K562 (cell line): ENCODE results near the gene CISD2. TPM values are rescaled to one million over a fixed set of nuclear protein-coding genes. Genes with fewer than 3 reads are reported as not detected.

Source experiments
- ATF1 ChIP-seq, 2 experiments: fragments of 450-650 bp in 1 of 2; IDR thresholded peaks; 2 replicates each; pipeline ENCODE4 v1.6.1; 2016; ENCODE audit warnings: missing compliant biosample characterization in 1 of 2, missing genetic modification characterization in 1 of 2
- BACH1 ChIP-seq: fragments of 200-800 bp; sonication (Bioruptor generic); IDR thresholded peaks from 2 replicates; pipeline ENCODE4 v1.6.1; 2016; ENCODE audit warnings: missing genetic modification characterization, missing compliant biosample characterization
- CBFA2T3 ChIP-seq: fragments of 450-650 bp; IDR thresholded peaks from 2 replicates; pipeline ENCODE4 v1.6.1; 2017
- CTBP1 ChIP-seq: fragments of 450-650 bp; IDR thresholded peaks from 2 replicates; pipeline ENCODE4 v1.6.1; 2016; ENCODE audit warnings: borderline replicate concordance
- DPF2 ChIP-seq: fragments of 450-650 bp; IDR thresholded peaks from 2 replicates; pipeline ENCODE4 v1.6.1; 2016
- HDAC1 ChIP-seq, 2 experiments: fragments of 450-650 bp; IDR thresholded peaks; 2 replicates each; pipeline ENCODE4 v1.6.1; 2016 to 2017; ENCODE audit warnings: inconsistent platforms in 1 of 2, mild to moderate bottlenecking in 1 of 2, moderate library complexity in 1 of 2
- KDM4B ChIP-seq, 2 experiments: fragments of 450-650 bp in 1 of 2; sonication (generic) in 1 of 2; IDR thresholded peaks; 2 replicates each; pipeline ENCODE4 v1.6.1; 2016 to 2017; ENCODE audit warnings: borderline replicate concordance in 2 of 2, antibody characterized with exemption in 1 of 2, low read depth in 1 of 2, mild to moderate bottlenecking in 1 of 2
- KLF1 ChIP-seq: fragments of 450-650 bp; IDR thresholded peaks from 2 replicates; pipeline ENCODE4 v1.6.1; 2016; ENCODE audit warnings: missing genetic modification characterization, missing compliant biosample characterization
- NBN ChIP-seq: fragments of 450-650 bp; IDR thresholded peaks from 2 replicates; pipeline ENCODE4 v1.6.1; 2016; ENCODE audit warnings: low read depth, mild to moderate bottlenecking
- NCOR1 ChIP-seq: fragments of 450-650 bp; IDR thresholded peaks from 2 replicates; pipeline ENCODE4 v1.6.1; 2016; ENCODE audit warnings: mild to moderate bottlenecking, moderate library complexity
- NFATC3 ChIP-seq: fragments of 450-650 bp; IDR thresholded peaks from 2 replicates; pipeline ENCODE4 v1.6.1; 2017; ENCODE audit warnings: mild to moderate bottlenecking
- PML ChIP-seq: IDR thresholded peaks from 2 replicates; pipeline ENCODE4 v1.6.1; 2012; ENCODE audit warnings: low read length, inconsistent platforms
- PRPF4 ChIP-seq: fragments of 200-400 bp; formaldehyde crosslinking; IDR thresholded peaks from one replicate; pipeline ENCODE4 v1.6.1; 2017; ENCODE audit warnings: low read length, low read depth, mild to moderate bottlenecking; ENCODE audit not compliant: insufficient read depth, poor library complexity, severe bottlenecking
- SRSF3 ChIP-seq: fragments of 200-400 bp; formaldehyde crosslinking; IDR thresholded peaks from 2 replicates; pipeline ENCODE4 v1.6.1; 2016; ENCODE audit warnings: mild to moderate bottlenecking, low read length, moderate library complexity; ENCODE audit not compliant: insufficient read depth
- TARDBP ChIP-seq: fragments of 450-650 bp; IDR thresholded peaks from 2 replicates; pipeline ENCODE4 v1.6.1; 2016
- polyA plus RNA-seq, 8 experiments: library from polyadenylated mRNA; depleted of rRNA in 4 of 8; stranded (reverse) in 5 of 8; unstranded in 3 of 8; fragments of >200 nt; fragmentation: Nextera tagmentation in 2 of 8; fragmentation: Illumina TruSeq in 1 of 8; extraction: Ambion mirVana in 2 of 8; extraction: Trizol in 1 of 8; gene quantifications; 2 replicates each; pipeline versions ENCODE4 v1.2.1 to v1.2.3, GENCODE V29; 2011 to 2014; ENCODE audit warnings: inconsistent platforms in 1 of 8, missing spikeins in 1 of 8
- total RNA-seq, 7 experiments: library from RNA; depleted of rRNA in 6 of 7; stranded (reverse); fragments of >200 nt in 6 of 7; fragmentation: Illumina TruSeq in 2 of 7; extraction: Trizol in 2 of 7; gene quantifications; 2 replicates each; pipeline versions ENCODE4 v1.2.1 to v1.2.3, GENCODE V29; 2011 to 2021; ENCODE audit warnings: low replicate concordance in 1 of 7
- TF ChIP-seq, protein P1 (sequence below): fragments of 200-400 bp; formaldehyde crosslinking; IDR thresholded peaks from 2 replicates; pipeline ENCODE4 v1.6.1; 2017; ENCODE audit warnings: mild to moderate bottlenecking, low read depth, low read length, moderate library complexity
- TF ChIP-seq, protein P2 (sequence below): fragments of 450-650 bp; conservative IDR thresholded peaks from 2 replicates; pipeline ENCODE4 v1.6.1; 2016; ENCODE audit warnings: missing genetic modification characterization, low read depth, mild to moderate bottlenecking, missing compliant biosample characterization, moderate library complexity
- TF ChIP-seq, protein P3 (sequence below): fragments of 450-650 bp; IDR thresholded peaks from 2 replicates; pipeline ENCODE4 v1.6.1; 2016; ENCODE audit warnings: borderline replicate concordance
- TF ChIP-seq, protein P4 (sequence below): fragments of 250-450 bp; sonication (Bioruptor Pico); IDR thresholded peaks from 2 replicates; pipeline ENCODE4 v1.8.0; 2022; ENCODE audit warnings: moderate library complexity, mild to moderate bottlenecking, inconsistent platforms
- TF ChIP-seq, protein P5 (sequence below): fragments of 450-650 bp; IDR thresholded peaks from 2 replicates; pipeline ENCODE4 v1.6.1; 2016; ENCODE audit warnings: antibody characterized with exemption

Gene CISD2
- total and polyA plus RNA-seq, 9 of the 15 experiments (the other 6 are each of a cell fraction or from before 2014, with no cell fraction given), result 37.8 to 91.4 (median 59.8) TPM

DNA sequence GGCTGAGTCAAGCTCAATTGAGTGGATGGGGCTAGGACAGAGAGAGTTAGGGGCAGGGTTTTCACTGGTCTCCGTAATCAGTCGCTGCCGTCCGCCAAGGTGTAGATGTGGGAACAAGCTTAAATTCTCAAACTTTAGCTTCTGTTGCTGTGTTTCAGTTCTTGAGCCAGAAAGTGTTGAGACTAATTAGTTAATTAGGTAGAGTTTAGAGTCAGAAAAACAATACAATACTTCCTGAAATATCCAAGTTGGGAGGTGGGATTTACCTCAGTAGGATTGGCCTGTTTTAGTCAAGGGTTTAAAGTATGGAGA, 40.3 kb upstream of the CISD2 start (continued):
- TF ChIP-seq, protein P1, sequence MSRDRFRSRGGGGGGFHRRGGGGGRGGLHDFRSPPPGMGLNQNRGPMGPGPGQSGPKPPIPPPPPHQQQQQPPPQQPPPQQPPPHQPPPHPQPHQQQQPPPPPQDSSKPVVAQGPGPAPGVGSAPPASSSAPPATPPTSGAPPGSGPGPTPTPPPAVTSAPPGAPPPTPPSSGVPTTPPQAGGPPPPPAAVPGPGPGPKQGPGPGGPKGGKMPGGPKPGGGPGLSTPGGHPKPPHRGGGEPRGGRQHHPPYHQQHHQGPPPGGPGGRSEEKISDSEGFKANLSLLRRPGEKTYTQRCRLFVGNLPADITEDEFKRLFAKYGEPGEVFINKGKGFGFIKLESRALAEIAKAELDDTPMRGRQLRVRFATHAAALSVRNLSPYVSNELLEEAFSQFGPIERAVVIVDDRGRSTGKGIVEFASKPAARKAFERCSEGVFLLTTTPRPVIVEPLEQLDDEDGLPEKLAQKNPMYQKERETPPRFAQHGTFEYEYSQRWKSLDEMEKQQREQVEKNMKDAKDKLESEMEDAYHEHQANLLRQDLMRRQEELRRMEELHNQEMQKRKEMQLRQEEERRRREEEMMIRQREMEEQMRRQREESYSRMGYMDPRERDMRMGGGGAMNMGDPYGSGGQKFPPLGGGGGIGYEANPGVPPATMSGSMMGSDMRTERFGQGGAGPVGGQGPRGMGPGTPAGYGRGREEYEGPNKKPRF, result no peak
- TF ChIP-seq KDM4B (IDR thresholded peaks at IDR 0.05; ENCODE audit: borderline replicate concordance in 2 of 2, low read depth in 1 of 2), result no peak
- TF ChIP-seq ATF1 (CRISPR knock-in tag; IDR thresholded peaks at IDR 0.05), result no peak
- TF ChIP-seq ATF1 (tag; IDR thresholded peaks at IDR 0.05), result peak; percentile 2; the same call in 1 of the 2 replicates
- TF ChIP-seq NCOR1, result 0 out of 2 replicates have a peak, but pooled peaks have one; percentile 1
- 0 out of 2 replicates have a peak, but pooled peaks have one; percentile 8 for TF ChIP-seq NBN
- TF ChIP-seq CTBP1, result no peak
- no peak for TF ChIP-seq SRSF3
- TF ChIP-seq KLF1 (tag), result 0 out of 2 replicates have a peak, but pooled peaks have one; percentile 5
- TF ChIP-seq, protein P2, sequence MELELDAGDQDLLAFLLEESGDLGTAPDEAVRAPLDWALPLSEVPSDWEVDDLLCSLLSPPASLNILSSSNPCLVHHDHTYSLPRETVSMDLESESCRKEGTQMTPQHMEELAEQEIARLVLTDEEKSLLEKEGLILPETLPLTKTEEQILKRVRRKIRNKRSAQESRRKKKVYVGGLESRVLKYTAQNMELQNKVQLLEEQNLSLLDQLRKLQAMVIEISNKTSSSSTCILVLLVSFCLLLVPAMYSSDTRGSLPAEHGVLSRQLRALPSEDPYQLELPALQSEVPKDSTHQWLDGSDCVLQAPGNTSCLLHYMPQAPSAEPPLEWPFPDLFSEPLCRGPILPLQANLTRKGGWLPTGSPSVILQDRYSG (tag), result 0 out of 2 replicates have a peak, but pooled peaks have one; percentile 0
- 0 out of 2 replicates have a peak, but pooled peaks have one; percentile 1 for TF ChIP-seq TARDBP
- TF ChIP-seq NFATC3, result peak; percentile 20; the same call in 1 of the 2 replicates
- TF ChIP-seq PML, result 0 out of 2 replicates have a peak, but pooled peaks have one; percentile 14
- TF ChIP-seq, protein P3, sequence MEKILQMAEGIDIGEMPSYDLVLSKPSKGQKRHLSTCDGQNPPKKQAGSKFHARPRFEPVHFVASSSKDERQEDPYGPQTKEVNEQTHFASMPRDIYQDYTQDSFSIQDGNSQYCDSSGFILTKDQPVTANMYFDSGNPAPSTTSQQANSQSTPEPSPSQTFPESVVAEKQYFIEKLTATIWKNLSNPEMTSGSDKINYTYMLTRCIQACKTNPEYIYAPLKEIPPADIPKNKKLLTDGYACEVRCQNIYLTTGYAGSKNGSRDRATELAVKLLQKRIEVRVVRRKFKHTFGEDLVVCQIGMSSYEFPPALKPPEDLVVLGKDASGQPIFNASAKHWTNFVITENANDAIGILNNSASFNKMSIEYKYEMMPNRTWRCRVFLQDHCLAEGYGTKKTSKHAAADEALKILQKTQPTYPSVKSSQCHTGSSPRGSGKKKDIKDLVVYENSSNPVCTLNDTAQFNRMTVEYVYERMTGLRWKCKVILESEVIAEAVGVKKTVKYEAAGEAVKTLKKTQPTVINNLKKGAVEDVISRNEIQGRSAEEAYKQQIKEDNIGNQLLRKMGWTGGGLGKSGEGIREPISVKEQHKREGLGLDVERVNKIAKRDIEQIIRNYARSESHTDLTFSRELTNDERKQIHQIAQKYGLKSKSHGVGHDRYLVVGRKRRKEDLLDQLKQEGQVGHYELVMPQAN, result peak; percentile 1; the same call in 1 of the 2 replicates
- TF ChIP-seq HDAC1 (IDR thresholded peaks at IDR 0.05), result peak in 1 of 2 experiments; percentile 7; a peak in 1 of 4 replicates
- TF ChIP-seq PRPF4, result no peak
- TF ChIP-seq DPF2, result 0 out of 2 replicates have a peak, but pooled peaks have one; percentile 39
- TF ChIP-seq, protein P4, sequence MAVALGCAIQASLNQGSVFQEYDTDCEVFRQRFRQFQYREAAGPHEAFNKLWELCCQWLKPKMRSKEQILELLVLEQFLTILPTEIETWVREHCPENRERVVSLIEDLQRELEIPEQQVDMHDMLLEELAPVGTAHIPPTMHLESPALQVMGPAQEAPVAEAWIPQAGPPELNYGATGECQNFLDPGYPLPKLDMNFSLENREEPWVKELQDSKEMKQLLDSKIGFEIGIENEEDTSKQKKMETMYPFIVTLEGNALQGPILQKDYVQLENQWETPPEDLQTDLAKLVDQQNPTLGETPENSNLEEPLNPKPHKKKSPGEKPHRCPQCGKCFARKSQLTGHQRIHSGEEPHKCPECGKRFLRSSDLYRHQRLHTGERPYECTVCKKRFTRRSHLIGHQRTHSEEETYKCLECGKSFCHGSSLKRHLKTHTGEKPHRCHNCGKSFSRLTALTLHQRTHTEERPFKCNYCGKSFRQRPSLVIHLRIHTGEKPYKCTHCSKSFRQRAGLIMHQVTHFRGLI, result no peak
- 0 out of 2 replicates have a peak, but pooled peaks have one; percentile 43 for TF ChIP-seq BACH1
- peak; percentile 2; the same call in 1 of the 2 replicates for TF ChIP-seq CBFA2T3
- TF ChIP-seq, protein P5, sequence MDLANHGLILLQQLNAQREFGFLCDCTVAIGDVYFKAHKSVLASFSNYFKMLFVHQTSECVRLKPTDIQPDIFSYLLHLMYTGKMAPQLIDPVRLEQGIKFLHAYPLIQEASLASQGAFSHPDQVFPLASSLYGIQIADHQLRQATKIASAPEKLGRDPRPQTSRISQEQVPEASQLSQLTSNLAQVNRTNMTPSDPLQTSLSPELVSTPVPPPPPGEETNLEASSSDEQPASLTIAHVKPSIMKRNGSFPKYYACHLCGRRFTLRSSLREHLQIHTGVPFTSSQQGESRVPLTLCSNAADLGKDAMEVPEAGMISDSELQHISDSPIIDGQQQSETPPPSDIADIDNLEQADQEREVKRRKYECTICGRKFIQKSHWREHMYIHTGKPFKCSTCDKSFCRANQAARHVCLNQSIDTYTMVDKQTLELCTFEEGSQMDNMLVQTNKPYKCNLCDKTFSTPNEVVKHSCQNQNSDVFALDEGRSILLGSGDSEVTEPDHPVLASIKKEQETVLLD, result 0 out of 2 replicates have a peak, but pooled peaks have one; percentile 1
